Activated gamma-delta T cell treated with anti-CD3 and anti-CD28 coated beads, Interleukin-2, amount 50 U/mL, for 16 hours (primary cell): ENCODE results near the gene MSI2.
"Not testable (repeated sequence)": the region's sequence is repeated elsewhere in the genome, so short reads cannot be mapped to it uniquely, and the experiment has no call there.

Experiments used
- DNase-seq: peaks from one replicate; pipeline ENCODE4 v3.0.0-alpha.2; 2020; ENCODE audit warnings: low read depth

MSI2 gene

DNA sequence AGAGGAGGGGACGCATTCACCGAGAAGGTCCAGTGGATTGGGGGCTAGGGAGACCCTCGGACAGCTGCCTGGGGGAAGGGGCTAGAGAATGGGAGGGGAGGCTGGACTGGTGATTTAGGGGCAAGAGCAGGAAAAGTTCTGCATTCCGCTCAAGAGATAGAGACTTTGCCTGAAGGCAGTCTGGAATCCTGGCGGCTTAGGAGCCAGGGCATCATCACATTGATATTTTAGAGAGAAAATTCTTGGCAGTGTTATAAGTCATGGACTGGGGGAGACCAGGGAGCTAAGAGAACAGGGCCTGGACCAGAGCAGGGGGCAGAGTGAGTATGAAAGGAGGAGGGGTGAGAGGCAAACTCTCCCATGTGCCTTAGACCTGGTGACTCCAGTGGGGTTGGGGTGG, 35.8 kb downstream of the MSI2 start:
- DNase-seq, result no peak

DNA sequence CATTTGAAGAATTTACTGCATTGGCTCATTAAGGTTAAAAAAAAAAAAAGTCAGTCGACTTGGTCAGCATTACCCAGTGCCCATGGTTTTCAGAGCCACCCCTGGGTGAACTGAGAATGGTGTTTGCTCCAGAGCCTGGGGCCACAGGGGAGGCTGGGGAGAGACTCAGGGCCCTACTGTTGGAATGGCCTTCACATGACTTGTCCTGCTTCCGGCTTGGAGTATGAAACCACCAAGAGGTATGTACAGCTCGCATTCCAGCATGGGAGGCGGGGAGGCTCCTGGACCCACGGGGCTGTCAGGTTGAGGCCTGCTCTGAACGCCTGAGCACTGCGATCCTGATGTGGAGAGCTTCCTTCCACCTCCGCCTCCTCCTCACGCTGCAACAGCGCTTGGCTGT, 36.8 kb downstream of the MSI2 start:
- DNase-seq, result no peak

DNA sequence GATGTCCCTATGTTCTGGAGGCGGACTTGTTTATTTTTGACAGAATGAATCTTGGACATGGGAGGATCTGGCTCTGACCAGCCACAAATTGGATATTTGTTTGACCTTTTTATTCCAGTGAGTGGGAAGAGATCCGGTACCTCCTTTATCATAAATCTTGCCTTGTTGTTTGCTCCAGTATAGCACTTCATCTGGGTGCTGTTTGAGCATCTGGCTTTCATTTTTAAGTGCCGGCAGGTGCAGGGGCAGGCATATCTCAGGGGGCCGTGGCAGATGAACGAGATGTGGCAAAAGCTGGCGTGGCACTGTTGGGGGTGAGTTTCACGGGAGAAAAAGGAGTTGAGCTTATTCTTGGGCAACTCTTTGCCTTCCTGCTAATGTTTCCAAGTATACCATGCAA, 37.8 kb downstream of the MSI2 start:
- DNase-seq, result no peak

DNA sequence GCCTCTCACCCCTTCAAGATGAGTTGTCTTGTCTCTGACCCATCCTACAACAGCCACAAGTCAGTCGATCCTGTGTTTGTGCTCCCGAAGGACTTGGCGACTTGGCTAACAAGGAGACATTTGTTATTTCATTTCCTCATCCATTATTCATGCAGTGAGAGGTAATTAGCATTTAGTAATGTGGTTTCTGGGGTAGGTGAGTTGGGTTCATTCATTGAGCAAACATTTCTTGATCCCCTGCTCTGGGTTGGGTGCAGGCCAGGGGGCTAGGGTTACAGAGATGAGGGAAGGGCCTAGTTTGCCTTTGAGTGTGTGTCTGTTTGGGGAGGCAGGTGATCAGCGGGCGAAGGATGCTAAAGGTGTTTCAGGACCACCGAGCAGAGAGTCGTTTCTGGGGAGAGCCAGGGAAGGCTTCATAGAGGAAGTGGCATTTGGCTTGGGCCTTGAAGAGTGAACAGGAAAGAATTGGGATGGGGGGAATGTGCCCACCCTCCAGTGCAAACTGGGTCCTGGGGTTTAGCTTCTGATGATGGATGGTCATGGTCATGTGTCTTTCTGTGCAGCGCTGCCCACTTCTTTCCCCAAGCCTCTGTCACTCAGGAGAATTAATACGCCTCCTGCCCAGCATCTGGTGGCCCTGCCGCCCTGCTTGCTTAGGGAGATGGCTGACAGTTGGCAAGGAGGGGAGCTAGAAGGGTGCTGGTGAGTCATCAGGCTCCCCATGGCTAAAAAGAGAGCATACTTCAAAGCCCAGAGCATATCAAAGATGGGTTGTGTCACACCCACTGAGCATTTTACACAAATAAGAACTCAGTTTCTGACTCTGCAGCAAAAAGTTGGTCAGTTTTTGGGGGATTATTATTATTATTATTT, 38.5 kb downstream of the MSI2 start:
- peak; percentile 35 for DNase-seq

DNA sequence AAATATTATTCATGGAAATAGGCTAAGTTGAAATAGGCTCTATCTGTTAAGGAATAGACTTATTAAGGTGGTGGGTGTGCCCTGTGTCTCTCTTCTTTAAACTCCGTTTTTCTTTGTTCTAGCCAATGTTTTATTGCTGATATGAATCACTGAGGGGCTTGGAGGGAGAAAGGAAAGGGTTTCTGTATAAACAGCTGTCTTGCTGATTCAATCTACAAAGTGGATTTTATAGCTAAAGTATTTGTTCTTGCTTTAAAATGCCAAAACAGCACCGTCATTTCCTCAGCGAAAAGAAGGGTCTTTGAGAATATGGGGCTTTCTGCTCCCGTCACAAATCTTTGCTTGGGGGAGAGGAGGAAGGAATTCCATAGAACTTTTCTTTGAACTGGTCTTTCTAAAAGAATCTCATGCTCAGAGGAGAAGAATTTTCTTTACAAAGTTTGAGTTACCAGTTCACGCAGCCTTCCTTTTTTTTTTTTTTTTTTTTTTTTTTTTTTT, 39.3 kb downstream of the MSI2 start:
- no peak for DNase-seq

DNA sequence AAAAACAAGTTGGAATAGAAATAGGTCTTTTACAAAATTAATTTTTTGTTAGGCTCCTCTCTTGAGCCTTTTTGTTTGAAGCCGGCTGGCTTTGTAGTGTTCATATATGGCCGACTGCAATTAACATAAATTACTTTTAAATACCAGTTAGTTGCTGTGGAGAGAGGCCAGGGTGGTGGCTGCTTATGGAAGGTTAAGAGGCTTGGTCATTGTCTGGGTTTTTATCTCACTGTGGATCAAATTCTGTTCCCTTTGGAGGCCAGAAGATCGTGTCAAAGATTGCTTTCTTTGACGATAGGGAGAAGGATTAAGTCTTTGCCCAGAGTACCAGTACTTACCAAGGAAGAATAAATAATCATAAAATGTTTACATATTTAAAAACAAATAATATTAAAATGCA, 39.9 kb downstream of the MSI2 start:
- no peak for DNase-seq

DNA sequence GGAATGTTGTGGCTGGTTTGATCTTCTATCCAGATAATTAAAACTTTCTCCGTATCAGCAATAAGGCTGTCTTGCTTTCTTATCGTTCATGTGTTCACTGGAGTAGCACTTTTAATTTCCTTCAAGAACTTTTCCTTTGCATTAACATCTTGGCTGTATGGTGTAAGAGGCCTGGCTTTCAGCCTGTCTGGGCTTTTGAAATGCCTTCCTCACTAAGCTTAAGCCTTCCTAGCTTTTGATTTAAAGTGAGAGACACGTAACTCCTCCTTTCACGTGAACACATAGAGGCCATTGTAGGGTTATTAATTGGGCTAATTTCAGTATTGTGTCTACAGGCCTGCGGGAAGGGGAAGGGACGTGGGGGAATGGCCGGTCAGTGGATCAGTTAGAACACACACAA, 42.9 kb downstream of the MSI2 start:
- no peak for DNase-seq

DNA sequence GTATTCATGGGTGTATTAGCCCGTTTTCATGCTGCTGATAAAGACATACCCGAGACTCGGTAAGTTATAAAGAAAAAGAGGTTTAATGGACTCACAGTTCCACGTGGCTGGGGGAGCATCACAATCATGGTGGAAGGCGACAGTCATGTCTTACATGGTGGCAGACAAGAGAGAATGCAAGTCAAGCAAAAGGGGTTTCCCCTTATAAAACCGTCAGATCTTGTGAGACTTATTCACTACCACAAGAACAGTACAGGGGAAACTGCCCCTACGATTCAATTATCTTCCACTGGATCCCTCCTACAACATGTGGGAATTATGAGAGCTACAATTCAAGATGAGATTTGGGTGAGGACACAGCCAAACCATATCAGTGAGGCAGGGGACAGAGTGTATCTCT, 44.3 kb downstream of the MSI2 start:
- DNase-seq, result not testable (repeated sequence)

DNA sequence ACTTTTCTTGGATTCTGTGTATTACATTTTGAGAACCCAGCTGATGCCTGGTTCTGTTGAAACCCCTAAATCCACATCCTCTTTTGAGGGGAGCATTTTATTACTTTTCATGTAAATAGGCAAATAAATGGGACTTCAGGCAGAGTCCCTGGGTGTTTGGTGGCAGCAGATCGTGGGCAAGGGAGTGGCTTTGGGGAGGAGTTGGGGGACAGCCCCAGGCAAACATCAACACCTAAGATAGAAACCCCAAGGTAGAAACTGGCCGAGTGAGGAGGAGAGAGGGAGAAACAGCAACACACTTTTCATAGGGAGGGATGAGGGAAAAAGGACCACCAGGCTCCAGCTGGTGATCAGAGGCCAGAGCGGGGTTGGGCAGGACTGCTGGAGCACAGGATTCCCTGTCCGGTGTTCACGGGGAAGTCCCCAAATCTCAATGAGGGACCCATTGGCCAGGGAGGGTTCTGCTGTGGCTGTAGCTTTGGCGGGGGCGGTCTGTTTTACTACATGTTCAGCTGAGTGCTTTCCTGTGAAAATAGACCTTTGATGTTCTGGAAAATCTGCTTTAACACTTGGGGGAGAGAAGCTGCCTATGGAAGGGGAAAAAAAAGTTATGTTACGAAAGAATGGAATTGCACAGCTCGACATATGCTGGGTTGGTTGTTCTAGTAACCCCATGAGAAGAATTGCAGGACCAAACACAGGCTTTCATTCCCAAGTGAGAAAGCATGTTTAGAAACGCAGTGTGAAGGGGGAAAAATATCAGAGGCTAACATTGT, 46.6 kb downstream of the MSI2 start:
- no peak for DNase-seq

DNA sequence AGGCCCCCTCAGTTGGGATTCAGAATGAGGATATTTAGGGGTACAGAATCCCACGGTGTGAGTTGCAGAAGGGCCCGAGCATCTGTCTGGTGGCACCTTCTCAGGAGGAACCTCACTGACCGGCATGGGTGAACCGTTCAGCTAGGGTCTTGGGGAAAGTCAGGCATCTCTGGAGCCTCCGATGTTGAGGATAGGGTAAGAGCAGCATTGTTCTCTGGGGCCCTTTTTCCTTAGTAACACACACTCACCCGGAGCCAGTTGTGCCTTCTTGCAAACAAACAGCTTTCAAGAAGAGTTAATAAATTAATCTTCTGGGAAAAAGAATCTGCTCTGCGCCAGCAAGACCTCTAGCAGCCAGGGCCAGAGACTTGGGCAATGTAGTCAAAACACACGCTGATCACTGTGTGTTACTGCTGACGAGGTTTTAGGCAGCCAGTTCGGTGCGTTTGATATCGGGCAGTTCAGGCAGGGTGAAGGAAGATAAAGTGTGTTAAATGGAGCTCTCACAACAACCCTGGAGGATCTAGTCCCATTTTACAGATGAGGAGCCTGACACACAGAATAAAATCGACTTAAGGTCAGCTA, 48.9 kb downstream of the MSI2 start:
- no peak for DNase-seq

DNA sequence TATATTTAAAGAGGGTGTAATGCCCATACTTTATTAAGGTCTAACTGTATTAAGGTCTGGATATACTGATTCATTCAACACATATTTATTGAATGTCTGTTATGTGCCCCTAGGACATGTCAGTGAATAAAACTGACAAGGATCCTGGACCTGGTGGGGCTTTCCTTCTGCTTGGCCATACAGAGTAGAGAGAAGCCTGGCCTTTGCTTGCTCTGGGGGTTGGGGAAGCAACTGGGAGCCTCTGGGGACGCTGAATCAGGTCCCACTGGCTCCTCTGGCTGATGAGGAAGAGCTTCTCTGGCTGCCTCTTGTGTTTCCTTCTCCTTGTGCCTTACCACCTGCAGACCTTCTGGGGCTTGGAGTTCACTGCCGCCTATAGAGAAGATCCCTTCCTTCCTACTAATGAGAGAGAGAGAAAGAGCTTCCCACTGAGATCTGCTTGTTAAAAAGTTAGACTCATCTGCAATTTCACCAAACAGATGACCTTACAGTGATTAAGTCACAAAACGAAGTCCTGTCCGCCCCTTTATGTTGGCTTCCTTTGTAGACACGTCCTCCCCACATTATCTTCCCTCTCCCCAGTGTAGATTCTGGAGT, 49.7 kb downstream of the MSI2 start:
- no peak for DNase-seq

DNA sequence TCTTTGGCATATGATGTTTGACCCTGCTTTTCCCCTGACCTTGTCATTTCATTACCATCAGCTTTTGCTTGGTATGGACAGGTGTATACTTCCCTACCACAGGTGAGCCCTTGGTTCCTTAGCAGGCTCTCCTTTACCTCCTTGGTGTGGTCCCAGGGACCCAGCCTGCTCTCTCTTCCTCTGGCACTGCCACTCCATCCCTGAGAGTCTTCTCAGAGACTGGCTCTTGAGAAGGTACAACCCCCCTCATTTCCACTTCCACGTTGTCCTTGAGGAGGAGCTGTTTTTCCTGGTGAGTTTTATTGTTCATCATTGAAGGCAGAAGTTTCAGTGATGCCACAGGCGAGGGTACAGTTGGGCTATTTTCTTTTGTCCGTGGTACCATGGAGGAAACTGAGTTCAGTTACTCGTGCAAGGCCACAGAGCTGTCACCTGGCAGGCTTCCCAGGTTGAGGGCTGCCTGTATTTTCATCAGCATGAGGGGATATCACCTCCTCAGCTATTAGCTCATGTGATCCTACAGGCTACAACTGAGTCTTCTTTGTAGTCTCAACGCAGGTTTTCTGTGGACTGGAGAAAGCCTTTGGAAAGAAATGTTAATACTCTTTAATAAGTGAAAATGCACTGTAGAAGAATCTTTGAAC, 52.3 kb downstream of the MSI2 start:
- DNase-seq, result no peak

DNA sequence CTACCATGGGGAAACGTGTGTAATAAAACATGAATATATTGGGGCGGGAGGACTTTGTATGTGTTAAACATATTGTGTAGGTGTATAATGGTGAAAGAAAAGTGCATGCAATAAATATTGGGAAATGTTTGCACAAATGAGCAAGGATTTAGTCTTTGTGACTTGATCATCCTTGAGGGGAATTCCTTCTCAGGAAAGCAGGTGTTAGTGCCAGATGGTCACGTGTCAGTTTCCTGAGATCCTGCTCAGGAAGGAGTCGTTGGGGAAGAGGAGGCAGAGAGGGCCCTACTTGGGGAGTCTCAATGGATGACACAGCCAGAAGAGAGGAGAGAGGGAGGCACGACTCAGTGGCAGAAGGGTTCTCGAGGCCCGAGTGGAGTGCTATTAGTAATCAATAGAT, 53.2 kb downstream of the MSI2 start:
- no peak for DNase-seq

DNA sequence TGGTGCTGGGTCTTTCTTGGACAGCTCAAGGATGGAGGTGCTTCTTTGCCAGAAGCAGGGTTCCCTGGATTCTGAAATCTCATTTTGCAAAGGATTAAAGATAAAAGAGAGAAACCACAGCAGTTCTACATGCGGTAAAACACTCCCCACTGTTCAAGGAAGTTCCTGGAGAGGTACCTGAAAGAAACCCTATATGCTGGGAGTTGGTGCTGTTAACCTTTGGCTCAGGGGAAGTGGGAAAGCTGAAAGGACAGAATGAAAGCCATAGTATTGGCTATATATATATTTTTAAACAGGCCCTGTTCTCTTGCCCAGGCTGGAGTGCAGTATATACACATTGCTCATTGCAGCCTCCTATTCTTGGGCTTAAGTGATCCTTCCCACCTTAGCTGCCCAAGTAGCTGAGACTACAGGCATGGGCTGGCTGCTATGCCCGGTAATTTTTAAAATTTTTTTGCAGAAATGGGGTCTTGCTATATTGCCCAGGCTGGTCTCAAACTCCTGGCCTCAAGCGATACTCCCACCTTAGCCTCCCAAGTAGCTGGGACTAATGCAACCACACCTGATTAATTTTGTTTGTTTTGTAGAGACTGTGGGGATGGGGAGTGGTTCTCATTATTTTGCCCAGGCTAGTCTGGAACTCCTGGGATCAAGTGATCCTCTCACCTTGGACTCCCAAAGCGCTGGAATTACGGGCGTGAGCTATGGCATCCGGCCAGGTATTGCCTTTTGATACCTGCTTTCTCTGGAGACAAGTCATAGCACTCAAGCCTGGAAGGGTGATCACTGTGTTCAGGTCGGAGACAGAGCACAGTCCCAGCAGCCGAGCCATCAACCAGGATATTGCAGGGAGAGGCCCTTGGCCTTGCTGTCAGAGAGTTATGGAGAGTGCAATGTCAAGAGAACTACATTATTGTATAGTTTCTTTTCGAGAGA, 55.2 kb downstream of the MSI2 start:
- no peak for DNase-seq

DNA sequence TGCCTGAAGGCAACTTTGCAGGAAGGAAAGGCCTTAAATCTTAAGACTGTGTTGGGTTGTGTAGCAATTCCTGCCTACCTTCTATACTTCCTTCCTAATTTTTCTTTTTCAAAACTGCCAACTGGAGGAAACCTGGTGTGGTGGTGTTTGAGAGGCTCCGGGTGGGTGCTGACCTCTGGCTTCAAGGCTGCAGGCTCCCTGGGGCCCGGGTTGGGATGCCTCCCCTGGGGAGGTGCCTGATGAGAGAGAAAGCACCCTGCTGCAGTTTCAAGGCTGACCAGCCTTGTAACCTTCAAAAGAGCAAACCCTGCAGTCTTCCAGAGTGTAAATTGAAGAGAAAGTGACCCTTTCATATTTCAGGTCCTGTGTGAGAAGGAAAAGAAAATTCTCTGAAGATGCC, 55.9 kb downstream of the MSI2 start:
- no peak for DNase-seq

DNA sequence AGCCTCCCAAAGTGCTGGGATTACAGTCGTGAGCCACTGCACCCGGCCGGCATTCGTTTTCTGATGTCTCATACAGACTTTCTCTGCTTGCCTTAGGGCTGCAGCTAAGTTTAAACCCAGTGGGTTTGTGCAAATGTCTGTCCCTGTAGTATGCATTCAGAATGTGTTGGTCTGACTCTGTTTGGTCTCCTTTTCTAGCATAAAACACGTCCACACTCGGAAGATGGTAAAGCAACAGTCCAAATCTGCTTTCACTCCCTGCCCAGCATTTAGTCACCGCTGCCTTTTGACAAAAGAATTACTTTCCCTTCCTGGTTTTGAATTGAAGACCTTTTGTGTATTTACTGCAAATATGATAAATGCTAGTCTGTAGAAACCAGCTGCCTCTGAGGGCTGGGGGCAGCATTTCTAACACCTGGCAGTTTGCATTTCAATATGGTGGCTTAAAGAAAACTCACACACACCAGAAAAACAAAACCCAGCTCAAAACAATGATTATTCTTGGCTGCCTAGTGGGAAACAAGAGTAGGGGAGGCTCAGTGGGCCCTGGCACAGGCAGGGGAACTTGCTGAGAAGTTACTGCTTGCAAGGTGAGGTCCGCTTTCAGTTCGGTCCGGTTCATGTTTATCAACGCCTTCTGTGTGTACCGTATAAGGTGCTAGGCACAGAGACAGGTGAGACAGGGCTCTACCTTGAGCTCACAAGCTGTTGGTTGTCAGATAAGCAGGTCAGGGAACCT, 56.9 kb downstream of the MSI2 start:
- no peak for DNase-seq

DNA sequence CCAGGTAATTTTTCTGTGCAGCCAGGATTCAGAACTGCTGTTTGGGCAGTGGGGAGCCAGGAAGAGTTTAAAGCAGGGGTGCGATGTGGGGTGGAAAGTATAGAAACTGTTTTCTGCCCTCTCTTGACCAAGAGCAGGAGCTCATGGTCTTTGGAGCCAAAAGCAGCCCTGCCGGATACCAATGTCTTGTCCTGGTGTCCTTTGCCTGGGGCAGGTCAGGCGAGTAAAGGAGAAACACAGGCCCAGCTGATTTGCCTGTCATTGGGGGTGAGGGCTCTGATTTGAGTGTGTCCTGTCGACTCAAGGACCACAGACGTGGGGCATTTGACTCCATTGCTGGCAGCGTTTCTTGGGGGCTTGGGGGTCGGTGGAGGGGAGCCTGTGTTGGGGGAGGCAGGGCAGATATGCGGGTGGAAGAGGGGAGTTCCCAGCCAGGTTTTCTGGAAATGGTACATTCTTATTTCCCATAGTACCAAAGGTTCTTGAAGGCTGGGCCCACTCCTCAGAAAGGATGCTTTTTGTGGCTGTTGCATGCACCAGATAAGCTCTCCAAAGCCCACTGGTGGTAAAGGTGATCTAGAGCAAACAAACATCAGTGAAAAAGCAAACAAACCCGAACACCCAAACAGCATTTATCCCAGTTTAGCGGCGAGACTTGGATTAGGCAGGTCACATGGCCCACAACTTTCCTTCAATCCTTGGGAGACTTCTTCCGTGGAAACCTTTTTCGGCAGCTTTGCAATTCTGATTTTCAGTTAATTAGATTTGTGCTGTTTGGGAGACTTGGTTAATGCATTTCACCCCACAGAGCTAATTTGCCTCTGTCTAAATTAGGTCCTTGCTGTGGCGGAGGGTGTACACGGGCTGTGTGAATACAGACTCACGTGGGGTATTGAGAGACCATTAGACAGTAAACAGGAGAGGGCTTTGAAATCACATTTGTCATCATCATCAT, 59.0 kb downstream of the MSI2 start:
- no peak for DNase-seq

DNA sequence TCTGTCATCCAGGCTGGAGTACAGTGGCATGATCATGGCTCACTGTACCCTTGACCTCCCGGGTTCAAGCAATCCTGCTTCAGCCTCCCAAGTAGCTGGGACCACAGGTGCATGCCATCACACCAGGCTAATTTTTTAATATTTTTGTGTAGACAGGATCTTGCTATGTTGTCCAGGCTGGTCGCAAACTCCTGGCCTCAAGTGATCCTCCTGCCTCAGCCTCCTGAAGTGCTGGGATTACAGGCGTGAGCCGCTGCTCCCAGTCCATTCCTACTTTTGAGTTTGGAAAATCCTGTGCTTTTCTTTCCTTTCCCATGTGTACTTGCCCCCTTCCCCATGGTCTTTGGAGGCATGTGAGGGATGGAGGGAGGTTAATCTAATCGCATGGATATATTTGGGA, 60.0 kb downstream of the MSI2 start:
- no peak for DNase-seq

DNA sequence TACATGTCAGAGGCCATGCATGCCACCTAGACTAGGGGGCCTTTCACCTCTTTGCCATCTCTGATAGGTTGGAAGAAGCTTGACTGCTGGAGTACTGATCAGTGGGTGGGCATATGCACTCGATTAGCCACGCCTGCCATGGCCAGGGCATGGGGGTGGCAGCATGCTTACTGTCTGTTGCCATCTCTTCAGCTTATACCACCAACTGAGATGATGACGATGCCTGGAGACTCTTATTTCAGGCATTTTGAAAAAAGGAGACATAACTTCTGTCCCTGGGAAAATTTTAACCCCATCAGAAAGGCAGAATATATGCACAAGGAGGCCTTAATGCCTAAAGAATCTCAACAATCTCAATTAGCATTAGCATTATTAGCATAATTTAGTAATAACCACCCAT, 60.8 kb downstream of the MSI2 start:
- DNase-seq, result no peak
